ENCODE data around the gene TMC3. TPM values are rescaled to one million over a fixed set of nuclear protein-coding genes. Genes with fewer than 3 reads are reported as not detected.

TMC3 gene
- total and polyA plus RNA-seq, 10 of the 15 experiments (the other 5 are each of a cell fraction or from before 2014, with no cell fraction given): 0.03 to 0.04 (median 0.04) TPM; not detected in 7

- H3K4me1 ChIP-seq (ENCODE audit: control insufficient read depth, insufficient read depth, low read length): no peaks in the 10 kb centered on the region
- no peak overlapping the region for H3K4me2 ChIP-seq (ENCODE audit: control insufficient read depth, insufficient read depth)
- H3K79me2 ChIP-seq (ENCODE audit: control insufficient read depth, insufficient read depth, low read length): no peaks in the 10 kb centered on the region
- TF ChIP-seq SMAD5 (IDR thresholded peaks at IDR 0.05; ENCODE audit: low read depth) (no peak), YY1 (IDR thresholded peaks at IDR 0.05; ENCODE audit: low read depth, low read length) (no peak), FOS (IDR thresholded peaks at IDR 0.05; ENCODE audit: borderline replicate concordance, extremely low read depth, insufficient read length) (no peak), ZNF207 (IDR thresholded peaks at IDR 0.05; ENCODE audit: borderline replicate concordance) (no peak), MTA2 (IDR thresholded peaks at IDR 0.05; ENCODE audit: low read depth) (no peak), BACH1 (IDR thresholded peaks at IDR 0.05; ENCODE audit: borderline replicate concordance) (no peak), ETV6 (conservative IDR thresholded peaks at IDR 0.05 in 1 of 2, IDR thresholded peaks at IDR 0.05 in 1 of 2; ENCODE audit: borderline replicate concordance in 1 of 2, low read depth in 1 of 2) (no peak), NFIC (IDR thresholded peaks at IDR 0.05; ENCODE audit: low read depth, low read length) (no peak), TBL1XR1 (IDR thresholded peaks at IDR 0.05; ENCODE audit: low read depth, low read length) (no peak)
- SMC1A ChIA-PET (ENCODE audit: uncharacterized antibody, unreplicated experiment): interaction anchor here (0.7 kb wide), 1 partner anchor 610 kb away, joined by 3 read pairs; no protein-coding TSS in a partner anchor
- no peak for ATAC-seq
- CTCF ChIA-PET: interaction anchor here (1.4 kb wide), 1 partner anchor 10 kb away, joined by 3 read pairs; no protein-coding TSS in a partner anchor
- no peaks in the 10 kb centered on the region for H3K36me3 ChIP-seq (ENCODE audit: control insufficient read depth in 2 of 2, insufficient read depth in 2 of 2, low read length in 1 of 2)
- H2AFZ ChIP-seq (ENCODE audit: control insufficient read depth, low read depth, low read length): no peak overlapping the region
- 0% methylated on average over 1 of the region's 1 CpG for WGBS (ENCODE audit: insufficient coverage, insufficient replicate concordance, low lambda C conversion rate, missing lambda C conversion rate)
- no peak overlapping the region for H3K9ac ChIP-seq (ENCODE audit: control insufficient read depth, insufficient read depth, low read length)
- DNase-seq (ENCODE audit: low read depth, low spot score): no peak
- POLR2A ChIA-PET: no interaction called here
- intact Hi-C loops (cut with micrococcal nuclease; ENCODE audit: unreplicated experiment): no loop called here
- BruUV-seq (replicated peaks): no TSS peak
- in situ Hi-C loops (cut with MboI): no loop called here
- H3K27ac ChIP-seq (ENCODE audit: control insufficient read depth, insufficient read depth): no peak overlapping the region
- FAIRE-seq: no peak
- no peaks in the 10 kb centered on the region for H4K20me1 ChIP-seq (ENCODE audit: control insufficient read depth, insufficient read depth)
- RAD21 ChIA-PET (ENCODE audit: unreplicated experiment): no interaction called here
- no peaks in the 10 kb centered on the region for H3K27me3 ChIP-seq (replicated peaks in 1 of 2; ENCODE audit: control insufficient read depth in 2 of 2, insufficient read depth in 2 of 2, low read length in 1 of 2)
- no peaks in the 10 kb centered on the region for H3K9me3 ChIP-seq (replicated peaks; ENCODE audit: control insufficient read depth, insufficient read depth, low read length)
- H3K4me3 ChIP-seq: no peak overlapping the region
Measured at GRCh38 chr15:81421461-81421860, 47.4 kb upstream of the TMC3 start.
